ENCODE results near the gene SERPINA5. TPM values are rescaled to one million over a fixed set of nuclear protein-coding genes. Genes with fewer than 3 reads are reported as not detected.

SERPINA5 gene
- total RNA-seq, 1 donor from 2014 or later = not detected

DNA sequence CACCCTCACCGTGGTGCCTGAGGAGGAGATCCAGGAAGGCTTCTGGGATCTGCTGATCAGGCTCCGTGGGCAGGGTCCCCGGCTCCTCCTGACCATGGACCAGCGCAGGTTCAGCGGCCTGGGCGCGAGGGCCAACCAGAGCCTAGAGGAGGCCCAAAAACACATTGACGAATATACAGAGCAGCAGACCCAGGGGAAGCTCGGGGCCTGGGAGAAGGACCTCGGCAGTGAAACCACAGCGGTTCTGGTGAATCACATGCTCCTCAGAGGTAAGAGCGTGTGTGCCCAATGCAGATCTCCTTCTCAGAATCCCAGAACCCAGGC lies 60.4 kb downstream of the SERPINA5 start:
- DNase-seq (ENCODE audit: low read depth) = no peak

Other genes with a start within 250 kb of the SERPINA5 start
- gene SERPINA2, start 214.7 kb upstream of the SERPINA5 start, total RNA-seq = not detected in 2 replicates
- gene SERPINA1, start 192.8 kb upstream of the SERPINA5 start, total RNA-seq = not detected in 2 replicates
- gene SERPINA11, start 128.6 kb upstream of the SERPINA5 start, total RNA-seq = not detected in 2 replicates
- gene SERPINA9, start 105.2 kb upstream of the SERPINA5 start, total RNA-seq = not detected in 2 replicates
- gene SERPINA12, start 72.0 kb upstream of the SERPINA5 start, total RNA-seq = not detected in 2 replicates
- gene SERPINA4, start 20.0 kb upstream of the SERPINA5 start, total RNA-seq = not detected in 2 replicates
- 0.78 and 1.7 TPM in 2 replicates for gene SERPINA3, start 31.0 kb downstream of the SERPINA5 start, total RNA-seq
- not detected in 2 replicates for gene GSC, start 188.7 kb downstream of the SERPINA5 start, total RNA-seq